ENCODE results near the gene KCTD10.

The KCTD10 gene

DNA sequence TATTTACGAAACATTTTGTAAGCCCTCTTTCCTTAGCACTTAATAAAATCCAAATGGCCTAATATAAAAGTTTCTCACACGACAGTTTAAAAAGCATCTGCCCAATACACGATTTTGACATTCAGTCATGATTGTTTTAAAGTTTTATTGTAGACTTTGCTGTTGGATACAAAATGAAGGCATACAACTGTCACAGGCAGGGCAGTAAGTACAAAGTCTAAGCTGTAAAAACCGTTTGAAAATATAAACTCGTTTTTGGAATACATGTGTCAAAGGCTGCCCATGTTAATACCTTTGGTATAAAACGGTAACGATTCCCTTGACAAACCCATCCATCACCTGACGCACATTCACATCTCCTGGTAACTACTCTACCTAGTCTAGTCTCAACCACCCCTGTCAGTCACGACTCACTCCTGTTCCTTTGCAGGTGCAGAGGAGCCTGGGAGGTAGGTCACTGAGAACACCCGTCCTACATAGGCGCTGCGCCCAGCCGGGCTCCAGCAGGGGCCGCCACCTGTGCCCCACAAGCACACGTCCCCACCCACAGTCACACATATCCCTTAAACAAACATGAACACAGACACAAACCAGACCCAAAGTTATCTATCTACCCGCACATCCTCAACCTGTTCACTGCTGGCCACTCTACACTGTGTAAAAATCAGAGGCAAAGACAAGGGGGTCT lies 27.1 kb downstream of the KCTD10 start:
- TF ChIP-seq POLR2AphosphoS5 (IDR thresholded peaks at IDR 0.05; ENCODE audit: low read depth, low read length) (no peak), FOXP2 (optimal IDR thresholded peaks at IDR 0.05; ENCODE audit: borderline replicate concordance, extremely low read depth, extremely low read length, insufficient read depth) (no peak), SIN3A (IDR thresholded peaks at IDR 0.05; ENCODE audit: borderline replicate concordance, insufficient read depth, low read length) (no peak), TAF1 (IDR thresholded peaks at IDR 0.05; ENCODE audit: borderline replicate concordance, insufficient read depth, low read length) (no peak)
- TF ChIP-seq, protein P1, sequence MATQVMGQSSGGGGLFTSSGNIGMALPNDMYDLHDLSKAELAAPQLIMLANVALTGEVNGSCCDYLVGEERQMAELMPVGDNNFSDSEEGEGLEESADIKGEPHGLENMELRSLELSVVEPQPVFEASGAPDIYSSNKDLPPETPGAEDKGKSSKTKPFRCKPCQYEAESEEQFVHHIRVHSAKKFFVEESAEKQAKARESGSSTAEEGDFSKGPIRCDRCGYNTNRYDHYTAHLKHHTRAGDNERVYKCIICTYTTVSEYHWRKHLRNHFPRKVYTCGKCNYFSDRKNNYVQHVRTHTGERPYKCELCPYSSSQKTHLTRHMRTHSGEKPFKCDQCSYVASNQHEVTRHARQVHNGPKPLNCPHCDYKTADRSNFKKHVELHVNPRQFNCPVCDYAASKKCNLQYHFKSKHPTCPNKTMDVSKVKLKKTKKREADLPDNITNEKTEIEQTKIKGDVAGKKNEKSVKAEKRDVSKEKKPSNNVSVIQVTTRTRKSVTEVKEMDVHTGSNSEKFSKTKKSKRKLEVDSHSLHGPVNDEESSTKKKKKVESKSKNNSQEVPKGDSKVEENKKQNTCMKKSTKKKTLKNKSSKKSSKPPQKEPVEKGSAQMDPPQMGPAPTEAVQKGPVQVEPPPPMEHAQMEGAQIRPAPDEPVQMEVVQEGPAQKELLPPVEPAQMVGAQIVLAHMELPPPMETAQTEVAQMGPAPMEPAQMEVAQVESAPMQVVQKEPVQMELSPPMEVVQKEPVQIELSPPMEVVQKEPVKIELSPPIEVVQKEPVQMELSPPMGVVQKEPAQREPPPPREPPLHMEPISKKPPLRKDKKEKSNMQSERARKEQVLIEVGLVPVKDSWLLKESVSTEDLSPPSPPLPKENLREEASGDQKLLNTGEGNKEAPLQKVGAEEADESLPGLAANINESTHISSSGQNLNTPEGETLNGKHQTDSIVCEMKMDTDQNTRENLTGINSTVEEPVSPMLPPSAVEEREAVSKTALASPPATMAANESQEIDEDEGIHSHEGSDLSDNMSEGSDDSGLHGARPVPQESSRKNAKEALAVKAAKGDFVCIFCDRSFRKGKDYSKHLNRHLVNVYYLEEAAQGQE (IDR thresholded peaks at IDR 0.05; ENCODE audit: insufficient read depth in 1 of 2, low read depth in 2 of 2, low read length in 2 of 2) = no peak

DNA sequence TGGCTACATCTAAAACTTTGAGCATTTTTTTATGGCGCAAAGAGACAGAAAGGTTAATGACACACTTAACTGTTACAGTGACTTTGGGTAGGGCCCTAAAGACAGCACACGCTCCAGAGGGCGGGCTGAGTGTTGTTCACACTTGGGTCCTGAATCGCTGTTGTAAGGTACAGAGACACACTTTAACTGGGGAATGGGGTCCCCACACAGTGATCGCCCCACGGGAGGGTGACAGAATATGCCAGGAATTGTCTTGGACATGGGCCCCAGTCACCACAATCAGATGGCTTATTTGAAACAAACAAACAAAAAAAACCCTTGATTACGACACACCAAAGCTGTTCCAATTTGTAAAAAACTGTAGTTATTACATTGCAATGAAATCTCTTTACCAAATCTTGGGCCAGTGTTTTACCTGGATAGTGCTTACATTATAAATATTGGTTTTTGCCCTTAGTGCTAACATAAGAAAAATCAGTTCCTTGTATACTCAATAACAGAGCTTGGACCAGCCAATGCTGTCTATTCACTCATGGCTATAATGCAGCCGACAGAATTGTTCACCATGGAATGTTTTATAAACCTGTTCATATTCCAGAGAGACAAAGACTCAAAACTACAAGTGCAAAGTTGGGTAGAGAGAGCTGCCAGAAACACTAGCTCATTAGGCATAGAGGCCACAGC lies 28.3 kb downstream of the KCTD10 start:
- TF ChIP-seq, protein P1 (IDR thresholded peaks at IDR 0.05; ENCODE audit: insufficient read depth in 1 of 2, low read depth in 2 of 2, low read length in 2 of 2) = no peak

DNA sequence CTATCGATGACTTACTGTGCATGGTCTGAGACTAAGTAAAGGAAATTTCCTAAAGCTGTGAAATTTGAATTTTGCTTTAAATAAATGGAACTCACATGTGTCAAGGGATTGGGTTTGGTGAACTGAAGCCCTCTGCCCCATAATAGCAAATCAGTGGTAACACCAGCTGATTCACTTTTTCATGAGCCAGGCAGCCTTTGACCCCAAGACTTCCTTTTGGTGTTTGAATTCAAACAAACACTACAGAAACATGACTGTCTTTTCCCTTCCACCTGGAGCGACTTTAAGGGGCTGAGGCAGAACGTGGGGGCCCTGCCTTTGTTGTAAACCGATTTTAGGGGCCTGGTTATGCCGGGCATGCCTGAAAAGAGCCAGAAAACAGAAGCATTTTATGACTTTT lies 28.8 kb downstream of the KCTD10 start:
- no peak for TF ChIP-seq TAF1 (IDR thresholded peaks at IDR 0.05; ENCODE audit: borderline replicate concordance, insufficient read depth, low read length)
- TF ChIP-seq SIN3A (IDR thresholded peaks at IDR 0.05; ENCODE audit: borderline replicate concordance, insufficient read depth, low read length) = no peak
- no peak for TF ChIP-seq POLR2AphosphoS5 (IDR thresholded peaks at IDR 0.05; ENCODE audit: low read depth, low read length)
- TF ChIP-seq, protein P1 (IDR thresholded peaks at IDR 0.05; ENCODE audit: insufficient read depth in 1 of 2, low read depth in 2 of 2, low read length in 2 of 2) = no peak
- no peak for TF ChIP-seq FOXP2 (optimal IDR thresholded peaks at IDR 0.05; ENCODE audit: borderline replicate concordance, extremely low read depth, extremely low read length, insufficient read depth)

DNA sequence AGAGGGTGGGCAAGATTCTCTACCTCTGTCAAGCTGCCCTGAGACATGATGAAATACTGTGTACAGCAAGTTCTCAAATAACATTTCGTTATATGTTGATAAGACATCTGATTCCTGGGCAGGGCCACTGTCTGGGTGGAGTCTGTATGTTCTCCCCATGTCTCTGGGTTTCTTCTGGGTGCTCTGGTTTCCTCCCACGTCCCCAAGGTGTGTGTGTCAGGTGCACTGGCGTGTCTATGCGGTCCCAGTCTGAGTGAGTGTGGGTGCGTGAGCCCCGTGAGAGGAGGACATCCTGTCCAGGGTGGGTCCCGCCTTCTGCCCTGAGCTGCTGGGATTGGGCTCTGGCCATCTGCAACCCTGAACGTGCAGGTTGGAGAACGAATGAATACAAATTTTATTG lies 29.6 kb downstream of the KCTD10 start:
- no peak for TF ChIP-seq SIN3A (IDR thresholded peaks at IDR 0.05; ENCODE audit: borderline replicate concordance, insufficient read depth, low read length)
- TF ChIP-seq FOXP2 (optimal IDR thresholded peaks at IDR 0.05; ENCODE audit: borderline replicate concordance, extremely low read depth, extremely low read length, insufficient read depth) = no peak
- no peak for TF ChIP-seq POLR2AphosphoS5 (IDR thresholded peaks at IDR 0.05; ENCODE audit: low read depth, low read length)
- TF ChIP-seq, protein P1 (IDR thresholded peaks at IDR 0.05; ENCODE audit: insufficient read depth in 1 of 2, low read depth in 2 of 2, low read length in 2 of 2) = no peak
- TF ChIP-seq TAF1 (IDR thresholded peaks at IDR 0.05; ENCODE audit: borderline replicate concordance, insufficient read depth, low read length) = no peak

Data from PFSK-1 (cell line).